Hematopoietic multipotent progenitor cell (in vitro differentiated cells): Measurements from ENCODE around the gene MAGEC1. TPM values are rescaled to one million over a fixed set of nuclear protein-coding genes. Genes with fewer than 3 reads are reported as not detected.

Experiments used
- total RNA-seq: library from RNA; depleted of rRNA; stranded (reverse); fragments of >200 nt; gene quantifications from one replicate; pipeline ENCODE4 v1.2.3, GENCODE V29; 2012

Gene MAGEC1
- total RNA-seq, 1 donor: not detected

Other genes with a start within 250 kb of the MAGEC1 start
- not detected for gene SPANXD, start 205.2 kb upstream of the MAGEC1 start, total RNA-seq
- under 0.01 TPM for gene MAGEC3, start 65.6 kb upstream of the MAGEC1 start, total RNA-seq